ENCODE results near the gene ZMIZ1.

ZMIZ1 gene

DNA sequence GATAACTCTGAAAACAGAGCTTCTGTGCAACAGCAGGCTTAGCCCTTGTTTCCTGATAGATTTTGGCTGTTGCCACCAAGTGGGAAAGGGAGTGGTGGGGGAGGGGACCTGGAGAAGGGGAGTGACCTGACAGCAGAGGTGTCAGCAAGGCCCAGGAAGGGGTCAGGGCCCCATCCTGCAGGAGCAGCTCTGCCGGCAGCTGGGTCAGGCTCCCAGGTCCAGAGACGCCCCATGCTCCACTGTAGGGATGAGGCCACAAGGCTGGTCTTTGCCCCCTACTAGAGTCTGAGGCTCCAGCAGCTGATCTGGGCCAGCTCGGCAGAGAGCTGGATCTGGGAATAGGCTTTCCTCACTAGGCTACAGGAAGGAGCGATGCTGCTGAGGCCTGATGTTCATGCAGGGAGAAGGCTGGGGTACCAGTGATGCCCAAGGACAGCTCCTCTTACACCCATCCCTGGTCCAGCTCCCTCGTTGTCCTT, 44.0 kb upstream of the ZMIZ1 start:
- Histone ChIP-seq H3K79me2 (ENCODE audit: insufficient read depth, low read length) (no peaks in the 10 kb centered on the region), H3K4me2 (ENCODE audit: low read depth, low read length, poor library complexity, severe bottlenecking) (peak overlapping the region; percentile 28), H3K27me3 (ENCODE audit: insufficient read depth, low read length, poor library complexity, severe bottlenecking) (no peaks in the 10 kb centered on the region), H3K36me3 (ENCODE audit: insufficient read depth, low read length) (no peaks in the 10 kb centered on the region), H3F3A (ENCODE audit: low read depth) (no peaks in the 10 kb centered on the region), H3K4me1 (ENCODE audit: insufficient read depth, low read length, poor library complexity, severe bottlenecking) (peaks cover 22% of the 10 kb centered on the region), H3K9ac (ENCODE audit: low read depth, low read length, poor library complexity, severe bottlenecking) (no peak overlapping the region), H4K20me1 (ENCODE audit: insufficient read depth, low read length, poor library complexity, severe bottlenecking) (no peaks in the 10 kb centered on the region), H2AFZ (ENCODE audit: low read length) (no peak overlapping the region), H3K4me3 (ENCODE audit: low read length, poor library complexity, severe bottlenecking) (no peak overlapping the region), H3K9me2 (replicated peaks; ENCODE audit: low read depth, low read length) (no peaks in the 10 kb centered on the region), H3K9me3 (ENCODE audit: insufficient read depth, low read depth, low read length) (no peaks in the 10 kb centered on the region)
- no peak for TF ChIP-seq EZH2phosphoT487 (IDR thresholded peaks at IDR 0.05; ENCODE audit: borderline replicate concordance)
- TF ChIP-seq, protein P1, sequence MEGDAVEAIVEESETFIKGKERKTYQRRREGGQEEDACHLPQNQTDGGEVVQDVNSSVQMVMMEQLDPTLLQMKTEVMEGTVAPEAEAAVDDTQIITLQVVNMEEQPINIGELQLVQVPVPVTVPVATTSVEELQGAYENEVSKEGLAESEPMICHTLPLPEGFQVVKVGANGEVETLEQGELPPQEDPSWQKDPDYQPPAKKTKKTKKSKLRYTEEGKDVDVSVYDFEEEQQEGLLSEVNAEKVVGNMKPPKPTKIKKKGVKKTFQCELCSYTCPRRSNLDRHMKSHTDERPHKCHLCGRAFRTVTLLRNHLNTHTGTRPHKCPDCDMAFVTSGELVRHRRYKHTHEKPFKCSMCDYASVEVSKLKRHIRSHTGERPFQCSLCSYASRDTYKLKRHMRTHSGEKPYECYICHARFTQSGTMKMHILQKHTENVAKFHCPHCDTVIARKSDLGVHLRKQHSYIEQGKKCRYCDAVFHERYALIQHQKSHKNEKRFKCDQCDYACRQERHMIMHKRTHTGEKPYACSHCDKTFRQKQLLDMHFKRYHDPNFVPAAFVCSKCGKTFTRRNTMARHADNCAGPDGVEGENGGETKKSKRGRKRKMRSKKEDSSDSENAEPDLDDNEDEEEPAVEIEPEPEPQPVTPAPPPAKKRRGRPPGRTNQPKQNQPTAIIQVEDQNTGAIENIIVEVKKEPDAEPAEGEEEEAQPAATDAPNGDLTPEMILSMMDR (conservative IDR thresholded peaks at IDR 0.05; ENCODE audit: low read length) = no peak

DNA sequence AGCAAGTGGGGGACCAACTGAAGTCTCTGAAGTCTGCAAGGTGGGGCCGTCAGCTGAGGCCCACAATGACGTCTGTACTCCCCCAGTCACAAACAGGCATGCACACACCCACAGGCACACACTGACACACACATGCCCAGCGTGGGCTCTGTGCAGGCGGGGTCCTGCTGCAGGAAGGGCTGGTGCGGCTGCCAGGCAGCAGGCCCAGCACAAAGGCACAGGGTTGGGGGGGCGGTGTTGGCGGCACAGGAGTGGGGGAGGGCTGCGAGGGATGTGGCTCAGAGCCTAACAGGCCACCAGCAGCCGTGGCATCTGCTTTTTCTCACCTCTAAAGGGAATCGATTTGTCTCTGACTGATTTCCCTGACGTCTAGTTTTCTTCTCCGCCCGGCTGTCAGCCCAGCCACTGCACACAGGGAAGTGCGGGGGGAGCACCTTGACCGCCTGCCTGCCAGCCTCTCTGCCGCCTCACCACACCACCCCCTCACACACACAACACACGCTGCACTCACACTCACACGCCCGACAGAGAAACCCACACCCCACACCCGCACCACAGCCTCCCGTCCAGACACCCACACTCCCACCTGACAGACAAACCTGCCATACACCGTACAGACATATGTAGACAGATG, 43.5 kb upstream of the ZMIZ1 start:
- Histone ChIP-seq H3K27me3 (ENCODE audit: insufficient read depth, low read length, poor library complexity, severe bottlenecking) (no peaks in the 10 kb centered on the region), H3K4me1 (ENCODE audit: insufficient read depth, low read length, poor library complexity, severe bottlenecking) (peaks cover 22% of the 10 kb centered on the region), H3K9me2 (replicated peaks; ENCODE audit: low read depth, low read length) (no peaks in the 10 kb centered on the region), H3K9me3 (ENCODE audit: insufficient read depth, low read depth, low read length) (no peaks in the 10 kb centered on the region), H3K9ac (ENCODE audit: low read depth, low read length, poor library complexity, severe bottlenecking) (no peak overlapping the region), H3K4me3 (ENCODE audit: low read length, poor library complexity, severe bottlenecking) (no peak overlapping the region), H3K79me2 (ENCODE audit: insufficient read depth, low read length) (no peaks in the 10 kb centered on the region), H2AFZ (ENCODE audit: low read length) (no peak overlapping the region), H3K36me3 (ENCODE audit: insufficient read depth, low read length) (no peaks in the 10 kb centered on the region), H3K4me2 (ENCODE audit: low read depth, low read length, poor library complexity, severe bottlenecking) (peak overlapping the region; percentile 28), H4K20me1 (ENCODE audit: insufficient read depth, low read length, poor library complexity, severe bottlenecking) (no peaks in the 10 kb centered on the region), H3F3A (ENCODE audit: low read depth) (no peaks in the 10 kb centered on the region)
- TF ChIP-seq EZH2phosphoT487 (IDR thresholded peaks at IDR 0.05; ENCODE audit: borderline replicate concordance) = no peak
- TF ChIP-seq, protein P1 (conservative IDR thresholded peaks at IDR 0.05; ENCODE audit: low read length) = no peak

DNA sequence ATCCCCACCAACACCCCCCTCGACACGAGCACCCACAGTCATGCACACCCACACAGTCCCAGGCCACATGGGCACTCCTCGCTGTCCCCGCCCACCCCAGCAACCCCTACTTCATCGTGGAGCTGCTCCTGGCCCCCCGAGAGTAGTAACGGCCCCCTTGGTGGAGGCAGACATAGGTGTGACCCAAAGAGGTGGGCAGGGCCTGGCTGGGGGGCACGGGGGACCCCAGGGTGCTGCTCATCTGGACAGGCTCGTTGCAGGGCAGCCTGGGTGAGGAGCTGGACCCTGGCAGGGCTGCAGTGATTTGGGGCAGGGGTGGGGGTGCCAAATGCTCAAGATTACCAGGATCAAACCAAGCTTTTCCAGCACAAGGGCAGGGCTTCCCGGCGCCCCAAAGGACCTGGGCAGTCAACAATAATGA, 42.4 kb upstream of the ZMIZ1 start:
- Histone ChIP-seq H3K4me1 (ENCODE audit: insufficient read depth, low read length, poor library complexity, severe bottlenecking) (peaks cover 22% of the 10 kb centered on the region), H4K20me1 (ENCODE audit: insufficient read depth, low read length, poor library complexity, severe bottlenecking) (no peaks in the 10 kb centered on the region), H2AFZ (ENCODE audit: low read length) (no peak overlapping the region), H3K9ac (ENCODE audit: low read depth, low read length, poor library complexity, severe bottlenecking) (no peak overlapping the region), H3K27me3 (ENCODE audit: insufficient read depth, low read length, poor library complexity, severe bottlenecking) (no peaks in the 10 kb centered on the region), H3K4me2 (ENCODE audit: low read depth, low read length, poor library complexity, severe bottlenecking) (no peak overlapping the region), H3K79me2 (ENCODE audit: insufficient read depth, low read length) (no peaks in the 10 kb centered on the region), H3K9me2 (replicated peaks; ENCODE audit: low read depth, low read length) (no peaks in the 10 kb centered on the region), H3K36me3 (ENCODE audit: insufficient read depth, low read length) (no peaks in the 10 kb centered on the region), H3K9me3 (ENCODE audit: insufficient read depth, low read depth, low read length) (no peaks in the 10 kb centered on the region), H3K4me3 (ENCODE audit: low read length, poor library complexity, severe bottlenecking) (no peak overlapping the region), H3F3A (ENCODE audit: low read depth) (no peaks in the 10 kb centered on the region)
- no peak for TF ChIP-seq EZH2phosphoT487 (IDR thresholded peaks at IDR 0.05; ENCODE audit: borderline replicate concordance)
- TF ChIP-seq, protein P1 (conservative IDR thresholded peaks at IDR 0.05; ENCODE audit: low read length) = no peak

All from Loucy (cell line).